Astrocyte (in vitro differentiated cells and primary cell): ENCODE results near the gene USP34.

ENCODE experiments used
- EZH2 ChIP-seq: IDR thresholded peaks from 2 replicates; pipeline ENCODE4 v1.6.1; 2012; ENCODE audit warnings: mild to moderate bottlenecking, low read length, inconsistent platforms; ENCODE audit not compliant: insufficient read depth
- TF ChIP-seq, protein P1 (sequence below): IDR thresholded peaks from 2 replicates; pipeline ENCODE4 v1.5.1; 2011; ENCODE audit warnings: low read depth, mild to moderate bottlenecking, inconsistent platforms, low read length, moderate library complexity; ENCODE audit not compliant: insufficient read depth

DNA sequence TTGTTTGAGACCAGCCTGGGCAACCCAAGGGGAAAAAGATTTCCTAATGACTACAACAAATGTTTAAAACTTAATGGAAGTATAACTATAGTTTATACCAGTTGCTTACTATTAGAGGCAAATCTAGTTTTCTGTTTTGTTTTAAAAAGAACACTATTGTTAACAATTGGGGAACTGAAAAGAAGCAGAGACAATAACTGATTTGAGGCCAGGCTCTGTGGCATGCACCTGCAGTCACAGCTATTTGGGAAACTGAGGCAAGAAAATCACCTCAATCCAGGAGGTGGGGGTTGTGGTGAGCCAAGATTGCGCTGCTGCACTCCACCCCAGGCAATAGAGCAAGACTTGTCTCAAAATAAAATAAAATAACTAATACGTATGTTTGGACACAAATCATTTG is 28.2 kb upstream of the USP34 start:
- TF ChIP-seq, protein P1, sequence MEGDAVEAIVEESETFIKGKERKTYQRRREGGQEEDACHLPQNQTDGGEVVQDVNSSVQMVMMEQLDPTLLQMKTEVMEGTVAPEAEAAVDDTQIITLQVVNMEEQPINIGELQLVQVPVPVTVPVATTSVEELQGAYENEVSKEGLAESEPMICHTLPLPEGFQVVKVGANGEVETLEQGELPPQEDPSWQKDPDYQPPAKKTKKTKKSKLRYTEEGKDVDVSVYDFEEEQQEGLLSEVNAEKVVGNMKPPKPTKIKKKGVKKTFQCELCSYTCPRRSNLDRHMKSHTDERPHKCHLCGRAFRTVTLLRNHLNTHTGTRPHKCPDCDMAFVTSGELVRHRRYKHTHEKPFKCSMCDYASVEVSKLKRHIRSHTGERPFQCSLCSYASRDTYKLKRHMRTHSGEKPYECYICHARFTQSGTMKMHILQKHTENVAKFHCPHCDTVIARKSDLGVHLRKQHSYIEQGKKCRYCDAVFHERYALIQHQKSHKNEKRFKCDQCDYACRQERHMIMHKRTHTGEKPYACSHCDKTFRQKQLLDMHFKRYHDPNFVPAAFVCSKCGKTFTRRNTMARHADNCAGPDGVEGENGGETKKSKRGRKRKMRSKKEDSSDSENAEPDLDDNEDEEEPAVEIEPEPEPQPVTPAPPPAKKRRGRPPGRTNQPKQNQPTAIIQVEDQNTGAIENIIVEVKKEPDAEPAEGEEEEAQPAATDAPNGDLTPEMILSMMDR = no peak
- TF ChIP-seq EZH2 = no peak
